ENCODE measurements around the gene SLC5A4. TPM values are rescaled to one million over a fixed set of nuclear protein-coding genes. Genes with fewer than 3 reads are reported as not detected.

SLC5A4 gene
- total RNA-seq, 8 experiments from 2014 or later: 0.14 to 0.81 TPM; not detected in 6

DNA sequence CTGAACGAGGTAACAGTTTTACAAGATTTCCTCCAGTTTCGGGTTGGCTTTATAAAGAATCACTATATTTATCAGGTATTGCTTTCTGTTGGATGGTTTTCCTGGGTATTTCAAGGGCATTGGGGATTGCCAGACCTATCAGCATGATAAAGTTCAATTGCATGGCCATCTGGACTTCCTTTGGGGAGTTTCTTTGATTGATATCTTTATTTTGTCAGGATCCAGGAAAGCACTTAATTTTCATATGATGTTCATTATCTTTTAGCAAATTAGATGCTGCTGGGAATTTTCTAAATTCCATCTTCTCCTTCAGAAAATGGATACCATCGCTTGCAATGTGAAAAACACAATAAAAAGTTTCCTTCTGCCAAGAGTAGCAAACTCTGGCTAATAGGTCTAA, 71.5 kb downstream of the SLC5A4 start:
- Histone ChIP-seq H3K4me3 (no peak overlapping the region), H3K27ac (no peak overlapping the region), H3K4me1 (replicated peaks in 1 of 2) (no peaks in the 10 kb centered on the region)
- no peak for ATAC-seq (replicated peaks in 6 of 8)
- 0 to 83% (median 59%) methylated on average over 1 to 3 of the region's 3 CpGs; no CpG with 5 or more reads in 1 of the 10 experiments for WGBS, 10 experiments
- in situ Hi-C loops (cut with MboI; ENCODE audit: low pct_unique_long_range_greater_than_20kb in 2 of 9, low sequenced_read_pairs in 9 of 9, unreplicated experiment in 9 of 9): no loop called here

GRCh38 chr22:32181043-32181442, 74.1 kb downstream of the SLC5A4 start:
- in situ Hi-C loops (cut with MboI; ENCODE audit: low pct_unique_long_range_greater_than_20kb in 2 of 9, low sequenced_read_pairs in 9 of 9, unreplicated experiment in 9 of 9): no loop called here
- no peak for ATAC-seq (replicated peaks in 6 of 8)
- WGBS, 10 experiments: 0 to 95% (median 50%) methylated on average over 1 to 4 of the region's 6 CpGs; no CpG with 5 or more reads in 5 of the 10 experiments
- Histone ChIP-seq H3K4me3 (no peak overlapping the region), H3K27ac (no peak overlapping the region), H3K4me1 (replicated peaks in 1 of 2) (peaks cover 0 to 1% of the 10 kb centered on the region in 2 donors)

DNA sequence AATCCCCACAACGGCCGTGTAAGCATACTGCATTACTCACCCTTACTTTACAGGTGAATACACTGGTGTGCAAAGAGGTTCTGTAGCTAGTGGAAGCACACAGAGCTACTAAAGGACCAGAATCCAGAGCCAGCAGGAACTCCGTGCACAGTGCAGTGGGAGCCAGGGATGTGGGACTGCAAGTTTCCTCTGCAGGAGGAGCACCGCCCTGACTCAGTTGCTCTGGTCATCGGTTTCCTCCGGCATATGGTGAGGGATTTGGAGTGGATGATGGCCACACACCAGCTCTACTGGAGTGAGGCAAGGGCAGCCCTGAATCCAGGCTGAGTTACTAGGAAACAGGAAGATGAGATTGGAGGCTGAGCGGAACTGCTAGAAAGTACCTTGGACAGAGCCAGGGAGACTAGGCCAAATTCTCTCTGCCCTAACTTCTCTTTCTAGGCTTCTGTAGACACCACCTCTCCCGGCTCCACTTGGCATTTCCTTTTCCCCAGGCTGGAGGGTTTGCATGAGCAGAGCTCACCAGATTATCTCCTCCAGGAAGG, 77.9 kb downstream of the SLC5A4 start:
- ATAC-seq (replicated peaks in 6 of 8): no peak
- H3K4me3 ChIP-seq: no peak overlapping the region
- H3K27ac ChIP-seq: no peak overlapping the region
- in situ Hi-C loops (cut with MboI; ENCODE audit: low pct_unique_long_range_greater_than_20kb in 2 of 9, low sequenced_read_pairs in 9 of 9, unreplicated experiment in 9 of 9): no loop called here
- peaks cover 0 to 3% of the 10 kb centered on the region in 2 donors for H3K4me1 ChIP-seq (replicated peaks in 1 of 2)
- WGBS, 10 experiments: 46 to 86% (median 67%) methylated on average over 1 to 4 of the region's 8 CpGs; no CpG with 5 or more reads in 5 of the 10 experiments

GRCh38 chr22:32175683-32176644, 79.2 kb downstream of the SLC5A4 start:
- WGBS, 10 experiments: 0 to 17% (median 2%) methylated on average over 1 to 14 of the region's 73 CpGs; no CpG with 5 or more reads in 2 of the 10 experiments
- Histone ChIP-seq H3K4me1 (replicated peaks in 1 of 2) (peaks cover 0 to 3% of the 10 kb centered on the region in 2 donors), H3K4me3 (peak overlapping the region; percentile 15 to 31 (median 27)), H3K27ac (no peak overlapping the region)
- ATAC-seq (replicated peaks in 6 of 8): peak; percentile 57 to 93 (median 88)
- in situ Hi-C loops (cut with MboI; ENCODE audit: low pct_unique_long_range_greater_than_20kb in 2 of 9, low sequenced_read_pairs in 9 of 9, unreplicated experiment in 9 of 9): no loop called here

DNA sequence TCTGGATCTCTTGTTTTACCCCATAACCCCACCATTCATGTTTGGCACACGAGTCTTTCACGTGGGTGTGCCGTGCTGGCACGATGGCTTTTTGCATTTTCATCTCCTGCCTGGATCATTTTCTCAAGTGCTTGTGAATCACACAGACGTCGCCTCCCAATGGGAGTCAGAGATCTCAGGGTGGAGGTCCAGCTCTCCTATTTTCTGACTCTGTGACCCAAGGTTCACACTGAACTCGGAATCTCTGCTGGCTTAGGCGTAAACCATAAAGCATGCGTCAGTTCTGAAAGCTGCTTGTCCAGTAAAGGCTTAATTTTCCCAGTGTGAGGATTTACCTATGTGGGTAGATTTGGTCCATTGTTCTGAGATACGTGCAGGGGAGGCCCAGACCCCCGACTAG, 80.0 kb downstream of the SLC5A4 start:
- H3K27ac ChIP-seq: no peak overlapping the region
- in situ Hi-C loops (cut with MboI; ENCODE audit: low pct_unique_long_range_greater_than_20kb in 2 of 9, low sequenced_read_pairs in 9 of 9, unreplicated experiment in 9 of 9): no loop called here
- ATAC-seq (replicated peaks in 6 of 8): peak in 2 of 8 experiments; percentile 74 to 76
- peaks cover 0 to 3% of the 10 kb centered on the region in 2 donors for H3K4me1 ChIP-seq (replicated peaks in 1 of 2)
- H3K4me3 ChIP-seq: no peak overlapping the region
- 23 to 100% (median 78%) methylated on average over 3 to 9 of the region's 11 CpGs; no CpG with 5 or more reads in 2 of the 10 experiments for WGBS, 10 experiments

Other genes with a start within 250 kb of the SLC5A4 start
- gene SLC5A1, start 212.1 kb downstream of the SLC5A4 start, total RNA-seq: under 1 TPM in 6 of 8 experiments, not detected in 2; under 0.01 to 0.19 (median 0.11) TPM
- 1 to 10 TPM in 4 of 8 experiments, under 1 TPM in 1, not detected in 3; 0.71 to 5.2 (median 3.0) TPM for gene C22orf42, start 96.0 kb downstream of the SLC5A4 start, total RNA-seq
- gene RFPL2, start 50.3 kb downstream of the SLC5A4 start, total RNA-seq: 1 to 10 TPM in 3 of 8 experiments, under 1 TPM in 3, not detected in 2; 0.42 to 1.3 (median 0.89) TPM
- gene RFPL3, start 102.5 kb upstream of the SLC5A4 start, total RNA-seq: under 1 TPM in 2 of 8 experiments, not detected in 6; 0.24 to 0.31 TPM
- gene RTCB, start 156.9 kb upstream of the SLC5A4 start, total RNA-seq: 100 to 1,000 TPM in 2 of 8 experiments, 10 to 100 TPM in 6; 73.0 to 114 (median 81.8) TPM
- gene BPIFC, start 209.1 kb upstream of the SLC5A4 start, total RNA-seq: 1 to 10 TPM in 1 of 8 experiments, under 1 TPM in 1, not detected in 6; 0.11 to 5.0 TPM
- 100 to 1,000 TPM in 1 of 8 experiments, 10 to 100 TPM in 7; 39.8 to 100 (median 60.2) TPM for gene FBXO7, start 219.5 kb upstream of the SLC5A4 start, total RNA-seq

All from motor neuron (in vitro differentiated cells).